Neuronal stem cell (in vitro differentiated cells): ENCODE measurements around the gene CDC45.

Experiments used
- DNase-seq: peaks from one replicate; pipeline ENCODE4 v3.0.0-alpha.2; 2013; ENCODE audit warnings: low spot score
- H2AFZ ChIP-seq: one replicate; pipeline ENCODE4 v1.6.1; 2013; ENCODE audit warnings: mild to moderate bottlenecking, low read length, inconsistent platforms
- H2AK5ac ChIP-seq: 2 replicates; pipeline ENCODE4 v1.6.1; 2013; ENCODE audit warnings: low read depth, mild to moderate bottlenecking, inconsistent platforms, low read length, moderate library complexity, mixed read lengths
- H2BK120ac ChIP-seq: 2 replicates; pipeline ENCODE4 v1.6.1; 2013; ENCODE audit warnings: low read depth, mild to moderate bottlenecking, inconsistent platforms, low read length, moderate library complexity, mixed read lengths
- H2BK12ac ChIP-seq: one replicate; pipeline ENCODE4 v1.6.1; 2013; ENCODE audit warnings: low read length, inconsistent platforms
- H2BK15ac ChIP-seq: 2 replicates; pipeline ENCODE4 v1.6.1; 2013; ENCODE audit warnings: mild to moderate bottlenecking, low read length, inconsistent platforms, mixed read lengths
- H2BK5ac ChIP-seq: one replicate; pipeline ENCODE4 v1.6.1; 2013; ENCODE audit warnings: inconsistent platforms, mild to moderate bottlenecking, low read length, moderate library complexity
- H3K14ac ChIP-seq: one replicate; pipeline ENCODE4 v1.6.1; 2013; ENCODE audit warnings: low read length, inconsistent platforms
- H3K18ac ChIP-seq: 2 replicates; pipeline ENCODE4 v1.6.1; 2013; ENCODE audit warnings: low read length, inconsistent platforms
- H3K23ac ChIP-seq: 2 replicates; pipeline ENCODE4 v1.6.1; 2013; ENCODE audit warnings: low read depth, mild to moderate bottlenecking, mixed read lengths, low read length, inconsistent platforms; ENCODE audit not compliant: poor library complexity
- H3K27ac ChIP-seq: replicated peaks from 3 replicates; pipeline ENCODE4 v1.5.1; 2013; ENCODE audit warnings: low read length, inconsistent platforms
- H3K27me3 ChIP-seq, 3 experiments: 2 replicates each; pipeline ENCODE4 v1.6.1; 2013; ENCODE audit warnings: low read length in 3 of 3, mild to moderate bottlenecking in 2 of 3, inconsistent platforms in 1 of 3, low read depth in 1 of 3, mixed read lengths in 1 of 3, moderate library complexity in 1 of 3; ENCODE audit not compliant: control insufficient read depth in 3 of 3, insufficient read depth in 3 of 3
- H3K36me3 ChIP-seq, 2 donors: replicated peaks in 1 of 2; 2 replicates each; pipeline ENCODE4 v1.6.1; 2013; ENCODE audit warnings: low read length in 2 of 2; ENCODE audit not compliant: control insufficient read depth in 2 of 2, insufficient read depth in 2 of 2
- H3K4ac ChIP-seq: 2 replicates; pipeline ENCODE4 v1.6.1; 2013; ENCODE audit warnings: inconsistent platforms, mild to moderate bottlenecking, low read length, moderate library complexity
- H3K4me1 ChIP-seq, 2 donors: 1 replicate in 1 of 2; 2 replicates in 1 of 2; pipeline ENCODE4 v1.6.1; 2013; ENCODE audit warnings: low read length in 2 of 2, low read depth in 1 of 2; ENCODE audit not compliant: control insufficient read depth in 2 of 2, insufficient read depth in 1 of 2
- H3K4me2 ChIP-seq: one replicate; pipeline ENCODE4 v1.6.1; 2013; ENCODE audit warnings: mild to moderate bottlenecking, low read length, inconsistent platforms; ENCODE audit not compliant: insufficient read depth, poor library complexity, severe bottlenecking
- H3K4me3 ChIP-seq, 2 donors: 2 replicates each; pipeline ENCODE4 v1.5.1; 2013; ENCODE audit warnings: low read length in 2 of 2, mild to moderate bottlenecking in 2 of 2, inconsistent platforms in 1 of 2, moderate library complexity in 1 of 2
- H3K79me1 ChIP-seq: one replicate; pipeline ENCODE4 v1.6.1; 2013; ENCODE audit warnings: low read depth, mild to moderate bottlenecking, inconsistent platforms, low read length, moderate library complexity
- H3K9ac ChIP-seq: one replicate; pipeline ENCODE4 v1.6.1; 2013; ENCODE audit warnings: mild to moderate bottlenecking, low read depth, low read length, inconsistent platforms; ENCODE audit not compliant: poor library complexity
- H3K9me3 ChIP-seq, 2 donors: replicated peaks in 1 of 2; 2 replicates each; pipeline versions ENCODE3 to v1.6.1; 2013; ENCODE audit warnings: low read length in 2 of 2, mild to moderate bottlenecking in 2 of 2, inconsistent platforms in 1 of 2, low read depth in 1 of 2, mixed read lengths in 1 of 2, moderate library complexity in 1 of 2; ENCODE audit not compliant: control insufficient read depth in 2 of 2, insufficient read depth in 1 of 2
- H4K8ac ChIP-seq: one replicate; pipeline ENCODE4 v1.6.1; 2013; ENCODE audit warnings: low read depth, mild to moderate bottlenecking, inconsistent platforms, low read length, moderate library complexity
- H4K91ac ChIP-seq: one replicate; pipeline ENCODE4 v1.6.1; 2013; ENCODE audit warnings: low read length, low read depth, mild to moderate bottlenecking, inconsistent platforms; ENCODE audit not compliant: poor library complexity
- WGBS, 2 donors: extraction: QIAGEN DNeasy Blood & Tissue Kit; methylation state at CpG; one replicate each; pipeline ENCODE4 v1.1.7; 2013; ENCODE audit warnings: missing lambda C conversion rate in 2 of 2, mixed read lengths in 1 of 2; ENCODE audit not compliant: insufficient read length in 2 of 2, insufficient replicate concordance in 1 of 2; ENCODE audit errors: extremely low coverage in 2 of 2; 5-methylcytosine and 5-hydroxymethylcytosine counted together

Gene CDC45

DNA sequence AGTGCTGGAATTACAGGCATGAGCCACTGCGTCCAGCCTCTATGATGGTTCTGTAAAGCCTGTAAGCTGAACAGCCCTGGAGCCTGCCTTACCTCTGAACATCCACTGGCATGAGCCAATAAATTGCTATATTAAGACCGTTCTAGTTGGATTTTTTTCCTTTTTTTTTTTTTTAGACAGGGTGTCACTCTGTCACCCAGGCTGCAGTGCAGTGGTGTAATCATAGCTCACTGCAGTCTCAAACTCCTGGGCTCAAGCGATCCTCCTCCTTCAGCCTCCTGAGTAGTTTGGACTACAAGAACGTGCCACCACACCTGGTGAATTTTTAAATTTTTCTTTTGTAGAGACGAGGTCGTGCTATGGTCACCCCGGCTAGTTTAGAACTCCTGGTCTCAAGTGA is 70.7 kb downstream of the CDC45 start:
- no peak overlapping the region for H2BK5ac ChIP-seq
- H3K79me1 ChIP-seq = no peaks in the 10 kb centered on the region
- no peak overlapping the region for H3K23ac ChIP-seq
- H4K8ac ChIP-seq = no peak overlapping the region
- H3K14ac ChIP-seq = no peak overlapping the region
- no peak overlapping the region for H4K91ac ChIP-seq
- H3K9ac ChIP-seq = no peak overlapping the region
- H2BK12ac ChIP-seq = no peak overlapping the region
- H2BK120ac ChIP-seq = no peak overlapping the region
- H3K4ac ChIP-seq = no peak overlapping the region
- no peak overlapping the region for H2AFZ ChIP-seq
- no peak overlapping the region for H2BK15ac ChIP-seq
- WGBS, 2 donors = no CpG with 5 or more reads among the region's 7 CpGs
- H3K36me3 ChIP-seq = no peaks in the 10 kb centered on the region
- peaks cover 0 to 6% (median 0%) of the 10 kb centered on the region in 3 experiments for H3K27me3 ChIP-seq
- H3K18ac ChIP-seq = no peak overlapping the region
- H3K4me1 ChIP-seq = peaks cover 2 to 8% of the 10 kb centered on the region in 2 donors
- no peak overlapping the region for H3K27ac ChIP-seq
- no peaks in the 10 kb centered on the region for H3K9me3 ChIP-seq
- no peak overlapping the region for H2AK5ac ChIP-seq
- no peak overlapping the region for H3K4me3 ChIP-seq
- no peak for DNase-seq
- H3K4me2 ChIP-seq = no peak overlapping the region

DNA sequence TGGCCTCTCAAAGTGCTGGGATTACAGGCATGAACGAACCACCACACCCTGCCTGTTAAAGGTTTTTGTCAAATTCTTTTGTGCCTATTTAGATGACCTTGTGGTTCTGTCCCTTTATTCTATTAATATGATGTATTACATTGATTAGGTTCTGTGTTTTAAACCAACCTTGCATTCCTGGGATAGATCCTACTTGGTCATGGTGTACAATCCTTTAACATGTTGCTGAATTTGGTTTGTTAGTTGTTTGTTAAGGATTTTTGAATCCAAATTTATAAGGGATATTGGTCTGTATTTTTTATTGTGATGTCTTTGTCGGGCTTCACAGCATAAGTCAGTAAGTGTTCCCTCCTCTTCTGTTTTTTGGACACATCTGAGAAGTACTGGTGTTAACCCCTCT is 73.5 kb downstream of the CDC45 start:
- no peak for DNase-seq
- Histone ChIP-seq H2BK5ac (no peak overlapping the region), H3K9ac (no peak overlapping the region), H3K14ac (no peak overlapping the region), H3K27ac (no peak overlapping the region), H3K4me1 (peaks cover 2 to 5% of the 10 kb centered on the region in 2 donors), H3K27me3 (no peaks in the 10 kb centered on the region), H4K91ac (no peak overlapping the region), H3K79me1 (no peaks in the 10 kb centered on the region), H3K23ac (no peak overlapping the region), H2BK15ac (no peak overlapping the region), H3K4ac (no peak overlapping the region), H2BK120ac (no peak overlapping the region), H3K4me2 (no peak overlapping the region), H4K8ac (no peak overlapping the region), H3K36me3 (no peaks in the 10 kb centered on the region), H2AFZ (no peak overlapping the region), H2BK12ac (no peak overlapping the region), H3K4me3 (no peak overlapping the region), H3K9me3 (no peaks in the 10 kb centered on the region), H3K18ac (no peak overlapping the region), H2AK5ac (no peak overlapping the region)
- WGBS, 2 donors = no CpG with 5 or more reads among the region's 2 CpGs

DNA sequence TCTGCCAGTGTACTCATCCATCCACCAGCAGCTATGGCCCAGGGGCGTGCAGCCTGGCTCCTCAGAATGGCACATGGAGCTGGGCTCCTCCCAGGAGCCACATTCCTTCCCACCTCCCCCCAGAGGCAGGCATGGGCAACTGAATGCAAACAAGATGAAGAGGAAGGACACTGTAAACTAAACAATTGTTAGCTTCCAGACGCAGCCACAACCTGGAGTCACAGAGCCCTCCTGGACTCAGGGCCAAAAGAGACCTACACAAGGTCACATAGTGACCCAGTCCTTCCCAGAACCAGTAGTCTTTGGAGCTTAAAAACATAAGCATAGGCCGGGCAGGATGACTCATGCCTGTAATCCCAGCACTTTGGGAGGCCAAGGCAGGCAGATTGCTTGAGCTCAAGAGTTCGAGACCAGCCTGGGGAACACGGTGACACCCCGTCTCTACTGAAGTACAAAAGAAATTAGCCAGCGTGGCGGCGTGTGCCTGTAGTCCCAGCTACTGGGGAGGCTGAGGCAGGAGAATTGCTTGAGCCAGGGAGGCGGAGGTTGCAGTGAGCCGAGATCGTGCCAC is 75.2 kb downstream of the CDC45 start:
- H2BK120ac ChIP-seq = no peak overlapping the region
- no peak overlapping the region for H2AK5ac ChIP-seq
- H3K36me3 ChIP-seq = no peaks in the 10 kb centered on the region
- no peaks in the 10 kb centered on the region for H3K27me3 ChIP-seq
- H3K23ac ChIP-seq = peak overlapping the region; percentile 68
- peaks cover 2 to 5% of the 10 kb centered on the region in 2 donors for H3K4me1 ChIP-seq
- no peak overlapping the region for H3K14ac ChIP-seq
- WGBS, 2 donors = no CpG with 5 or more reads among the region's 12 CpGs
- H4K8ac ChIP-seq = peak overlapping the region; percentile 23
- no peak overlapping the region for H3K4me2 ChIP-seq
- H3K27ac ChIP-seq = no peak overlapping the region
- H2BK5ac ChIP-seq = no peak overlapping the region
- H3K18ac ChIP-seq = peak overlapping the region; percentile 89
- no peak overlapping the region for H3K4me3 ChIP-seq
- no peak overlapping the region for H3K9ac ChIP-seq
- H2AFZ ChIP-seq = peak overlapping the region; percentile 68
- H3K79me1 ChIP-seq = no peaks in the 10 kb centered on the region
- no peaks in the 10 kb centered on the region for H3K9me3 ChIP-seq
- H2BK15ac ChIP-seq = no peak overlapping the region
- no peak overlapping the region for H3K4ac ChIP-seq
- peak; percentile 5 for DNase-seq
- no peak overlapping the region for H2BK12ac ChIP-seq
- no peak overlapping the region for H4K91ac ChIP-seq

DNA sequence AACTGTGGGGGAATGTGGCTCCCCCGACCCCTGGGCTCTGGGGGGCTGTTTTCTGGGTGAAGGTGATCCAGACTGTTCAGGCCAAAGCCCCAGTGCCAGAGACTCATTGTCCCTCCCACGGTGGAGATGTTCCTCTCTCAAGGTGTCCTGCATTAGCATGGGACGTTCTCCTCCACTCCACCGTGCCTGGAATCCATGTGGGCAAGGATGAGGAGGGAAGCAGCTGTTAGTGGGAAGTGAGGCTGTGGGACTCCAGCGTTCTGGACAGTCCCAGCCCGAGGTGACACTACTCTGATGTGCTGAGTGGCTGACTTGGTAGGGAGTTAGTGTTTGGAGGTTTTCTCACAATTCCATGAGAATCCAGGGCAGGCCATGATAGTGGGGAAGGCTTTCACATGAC is 75.9 kb downstream of the CDC45 start:
- Histone ChIP-seq H2BK15ac (no peak overlapping the region), H4K8ac (peak overlapping the region; percentile 0), H3K18ac (no peak overlapping the region), H3K9me3 (no peaks in the 10 kb centered on the region), H4K91ac (no peak overlapping the region), H2BK12ac (no peak overlapping the region), H3K4ac (no peak overlapping the region), H3K27ac (no peak overlapping the region), H2BK120ac (no peak overlapping the region), H2AK5ac (no peak overlapping the region), H2AFZ (no peak overlapping the region), H3K4me1 (peaks cover 2 to 5% of the 10 kb centered on the region in 2 donors), H3K4me2 (no peak overlapping the region), H3K79me1 (no peaks in the 10 kb centered on the region), H3K27me3 (no peaks in the 10 kb centered on the region), H3K36me3 (no peaks in the 10 kb centered on the region), H3K9ac (no peak overlapping the region), H2BK5ac (no peak overlapping the region), H3K23ac (no peak overlapping the region), H3K14ac (no peak overlapping the region), H3K4me3 (no peak overlapping the region)
- no peak for DNase-seq
- WGBS, 2 donors = no CpG with 5 or more reads among the region's 6 CpGs
